ENCODE measurements around the gene ATG7. TPM values are rescaled to one million over a fixed set of nuclear protein-coding genes. Genes with fewer than 3 reads are reported as not detected.
"Not testable (repeated sequence)": the region's sequence is repeated elsewhere in the genome, so short reads cannot be mapped to it uniquely, and the experiment has no call there.

ATG7 gene
- total RNA-seq, 1 donor from 2014 or later, result 41.9 TPM

GRCh38 chr3:11564577-11565001 is 292.4 kb downstream of the ATG7 start:
- intact Hi-C loops (cut with micrococcal nuclease), result no loop called here

GRCh38 chr3:11565072-11565471 is 292.9 kb downstream of the ATG7 start:
- intact Hi-C loops (cut with micrococcal nuclease), result no loop called here

GRCh38 chr3:11565492-11565891 is 293.3 kb downstream of the ATG7 start:
- intact Hi-C loops (cut with micrococcal nuclease), result no loop called here

- intact Hi-C loops (cut with micrococcal nuclease), result no loop called here
These were observed 293.7 kb downstream of the ATG7 start for GRCh38 chr3:11565932-11566331.

- intact Hi-C loops (cut with micrococcal nuclease), result no loop called here
These were observed 294.3 kb downstream of the ATG7 start for GRCh38 chr3:11566478-11566877.

- intact Hi-C loops (cut with micrococcal nuclease), result no loop called here
These were observed 294.7 kb downstream of the ATG7 start for GRCh38 chr3:11566916-11567315.

- intact Hi-C loops (cut with micrococcal nuclease), result no loop called here
These were observed 295.6 kb downstream of the ATG7 start for GRCh38 chr3:11567516-11568467.

- intact Hi-C loops (cut with micrococcal nuclease), result no loop called here
These were observed 296.4 kb downstream of the ATG7 start for GRCh38 chr3:11568503-11569155.

- intact Hi-C loops (cut with micrococcal nuclease), result no loop called here
These were observed 297.1 kb downstream of the ATG7 start for GRCh38 chr3:11569156-11569741.

GRCh38 chr3:11570251-11570650 is 298.1 kb downstream of the ATG7 start:
- intact Hi-C loops (cut with micrococcal nuclease), result no loop called here

- intact Hi-C loops (cut with micrococcal nuclease), result no loop called here
These were observed 298.7 kb downstream of the ATG7 start for GRCh38 chr3:11570789-11571495.

- intact Hi-C loops (cut with micrococcal nuclease), result not testable (repeated sequence)
These were observed 300.5 kb downstream of the ATG7 start for GRCh38 chr3:11572660-11573059.

- intact Hi-C loops (cut with micrococcal nuclease), result no loop called here
These were observed 302.9 kb downstream of the ATG7 start for GRCh38 chr3:11574981-11575669.

GRCh38 chr3:11575677-11576076 is 303.5 kb downstream of the ATG7 start:
- intact Hi-C loops (cut with micrococcal nuclease), result no loop called here

- intact Hi-C loops (cut with micrococcal nuclease), result no loop called here
These were observed 304.3 kb downstream of the ATG7 start for GRCh38 chr3:11576453-11576852.

- intact Hi-C loops (cut with micrococcal nuclease), result no loop called here
These were observed 306.0 kb downstream of the ATG7 start for GRCh38 chr3:11578169-11578568.

- intact Hi-C loops (cut with micrococcal nuclease), result loop anchor here (5.0 kb wide), 1 partner anchor 62 kb away; the partner anchor contains the start of gene VGLL4
These were observed 308.4 kb downstream of the ATG7 start for GRCh38 chr3:11580645-11581044.

- intact Hi-C loops (cut with micrococcal nuclease), result loop anchor here (5.0 kb wide), 1 partner anchor 61 kb away; the partner anchor contains the start of gene VGLL4
These were observed 309.3 kb downstream of the ATG7 start for GRCh38 chr3:11581237-11582190.

- intact Hi-C loops (cut with micrococcal nuclease), result loop anchor here (5.0 kb wide), 1 partner anchor 60 kb away; the partner anchor contains the start of gene VGLL4
These were observed 310.2 kb downstream of the ATG7 start for GRCh38 chr3:11582191-11582968.
